OCI-LY1 (cell line): Measurements from ENCODE around the gene FGF16.

Experiments used
- H2AFZ ChIP-seq: fragments of 200-600 bp; sonication (generic), shearing (Covaris generic); 2 replicates; pipeline ENCODE4 v1.6.0; 2014; ENCODE audit warnings: antibody characterized with exemption, mild to moderate bottlenecking, low read length
- H3F3A ChIP-seq: fragments of 200-600 bp; sonication (generic), shearing (Covaris generic); 2 replicates; pipeline ENCODE4 v1.6.0; 2014; ENCODE audit warnings: mild to moderate bottlenecking, antibody characterized with exemption, low read length, moderate library complexity; ENCODE audit not compliant: insufficient read depth
- H3K27ac ChIP-seq: fragments of 200-600 bp; sonication (generic); 2 replicates; pipeline ENCODE4 v1.5.1; 2014; ENCODE audit warnings: low read length, mixed run types, mild to moderate bottlenecking, low read depth; ENCODE audit not compliant: poor library complexity, severe bottlenecking
- H3K27me3 ChIP-seq: fragments of 200-600 bp; sonication (generic); 2 replicates; pipeline ENCODE4 v1.6.0; 2014; ENCODE audit warnings: antibody characterized with exemption, mild to moderate bottlenecking, low read length, moderate library complexity; ENCODE audit not compliant: insufficient read depth
- H3K36me3 ChIP-seq: fragments of 200-600 bp; sonication (generic); 2 replicates; pipeline ENCODE4 v1.6.1; 2014; ENCODE audit warnings: mild to moderate bottlenecking, antibody characterized with exemption, low read length, moderate library complexity, mixed read lengths; ENCODE audit not compliant: insufficient read depth
- H3K4me1 ChIP-seq: fragments of 200-600 bp; sonication (generic); 2 replicates; pipeline ENCODE4 v1.5.1; 2014; ENCODE audit warnings: mild to moderate bottlenecking, low read length, moderate library complexity; ENCODE audit not compliant: insufficient read depth, severe bottlenecking
- H3K4me2 ChIP-seq: fragments of 200-600 bp; sonication (generic), shearing (Covaris generic); 2 replicates; pipeline ENCODE4 v1.6.1; 2014; ENCODE audit warnings: low read length
- H3K4me3 ChIP-seq: fragments of 200-600 bp; sonication (generic); 2 replicates; pipeline ENCODE4 v1.5.1; 2014; ENCODE audit warnings: low read length, low read depth, mild to moderate bottlenecking, mixed read lengths; ENCODE audit not compliant: poor library complexity, severe bottlenecking
- H3K79me2 ChIP-seq: fragments of 200-600 bp; shearing (Covaris generic); 2 replicates; pipeline ENCODE4 v1.6.1; 2016; ENCODE audit warnings: mixed run types, low read length, mixed read lengths; ENCODE audit not compliant: insufficient read depth
- H3K9ac ChIP-seq: fragments of 200-600 bp; sonication (generic), shearing (Covaris generic); 2 replicates; pipeline ENCODE4 v1.6.1; 2014; ENCODE audit warnings: mild to moderate bottlenecking, low read length, mixed read lengths
- H3K9me2 ChIP-seq: fragments of 200-600 bp; sonication (generic), shearing (Covaris generic); 2 replicates; pipeline ENCODE4 v1.6.1; 2014; ENCODE audit warnings: low read depth, mild to moderate bottlenecking, low read length, mixed read lengths
- H3K9me3 ChIP-seq: fragments of 200-600 bp; shearing (Covaris generic); 2 replicates; pipeline ENCODE4 v1.6.1; 2014; ENCODE audit warnings: low read length, mixed read lengths
- H4K20me1 ChIP-seq: fragments of 200-600 bp; sonication (generic), shearing (Covaris generic); 2 replicates; pipeline ENCODE4 v1.6.0; 2016; ENCODE audit warnings: mild to moderate bottlenecking, low read length; ENCODE audit not compliant: insufficient read depth
- EZH2 ChIP-seq: fragments of 200-600 bp; sonication (generic), shearing (Covaris generic); IDR thresholded peaks from 2 replicates; pipeline ENCODE4 v1.8.0; 2017; ENCODE audit warnings: borderline replicate concordance, mixed run types, mild to moderate bottlenecking, antibody characterized with exemption, low read length, moderate library complexity, mixed read lengths
- TF ChIP-seq, protein P1 (sequence below): fragments of 200-600 bp; sonication (generic), shearing (Covaris generic); IDR thresholded peaks from 2 replicates; pipeline ENCODE4 v1.5.1; 2017; ENCODE audit warnings: mild to moderate bottlenecking, antibody characterized with exemption, low read length, moderate library complexity, mixed read lengths

FGF16 gene

DNA sequence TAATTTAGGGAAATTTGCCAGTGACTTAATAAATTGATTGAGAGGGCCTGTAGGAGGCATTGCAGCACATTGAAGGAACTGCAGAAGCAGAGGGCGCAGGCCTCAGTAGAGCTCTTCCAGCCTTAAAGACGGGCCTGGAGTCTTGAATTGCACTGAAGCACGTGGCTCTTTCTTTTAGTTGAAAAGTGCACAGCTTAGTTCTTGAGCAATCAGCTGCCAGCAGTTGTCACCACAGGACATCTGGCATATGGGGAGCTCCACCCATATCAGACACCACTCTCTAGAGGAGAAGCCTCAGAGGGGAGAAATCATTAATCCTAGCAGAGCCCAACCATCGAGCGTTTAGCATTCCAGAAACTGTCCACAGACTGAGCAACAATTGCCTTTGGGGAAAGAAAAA lies 16.0 kb upstream of the FGF16 start:
- Histone ChIP-seq H3K4me1 (no peaks in the 10 kb centered on the region), H3K79me2 (no peaks in the 10 kb centered on the region), H3K9me2 (no peaks in the 10 kb centered on the region), H3K9ac (no peak overlapping the region), H3K36me3 (no peaks in the 10 kb centered on the region), H2AFZ (no peak overlapping the region), H3K4me2 (no peak overlapping the region), H4K20me1 (no peaks in the 10 kb centered on the region), H3K27me3 (no peaks in the 10 kb centered on the region), H3F3A (no peaks in the 10 kb centered on the region), H3K4me3 (no peak overlapping the region), H3K9me3 (no peaks in the 10 kb centered on the region), H3K27ac (no peak overlapping the region)
- no peak for TF ChIP-seq EZH2
- TF ChIP-seq, protein P1, sequence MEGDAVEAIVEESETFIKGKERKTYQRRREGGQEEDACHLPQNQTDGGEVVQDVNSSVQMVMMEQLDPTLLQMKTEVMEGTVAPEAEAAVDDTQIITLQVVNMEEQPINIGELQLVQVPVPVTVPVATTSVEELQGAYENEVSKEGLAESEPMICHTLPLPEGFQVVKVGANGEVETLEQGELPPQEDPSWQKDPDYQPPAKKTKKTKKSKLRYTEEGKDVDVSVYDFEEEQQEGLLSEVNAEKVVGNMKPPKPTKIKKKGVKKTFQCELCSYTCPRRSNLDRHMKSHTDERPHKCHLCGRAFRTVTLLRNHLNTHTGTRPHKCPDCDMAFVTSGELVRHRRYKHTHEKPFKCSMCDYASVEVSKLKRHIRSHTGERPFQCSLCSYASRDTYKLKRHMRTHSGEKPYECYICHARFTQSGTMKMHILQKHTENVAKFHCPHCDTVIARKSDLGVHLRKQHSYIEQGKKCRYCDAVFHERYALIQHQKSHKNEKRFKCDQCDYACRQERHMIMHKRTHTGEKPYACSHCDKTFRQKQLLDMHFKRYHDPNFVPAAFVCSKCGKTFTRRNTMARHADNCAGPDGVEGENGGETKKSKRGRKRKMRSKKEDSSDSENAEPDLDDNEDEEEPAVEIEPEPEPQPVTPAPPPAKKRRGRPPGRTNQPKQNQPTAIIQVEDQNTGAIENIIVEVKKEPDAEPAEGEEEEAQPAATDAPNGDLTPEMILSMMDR, result no peak

DNA sequence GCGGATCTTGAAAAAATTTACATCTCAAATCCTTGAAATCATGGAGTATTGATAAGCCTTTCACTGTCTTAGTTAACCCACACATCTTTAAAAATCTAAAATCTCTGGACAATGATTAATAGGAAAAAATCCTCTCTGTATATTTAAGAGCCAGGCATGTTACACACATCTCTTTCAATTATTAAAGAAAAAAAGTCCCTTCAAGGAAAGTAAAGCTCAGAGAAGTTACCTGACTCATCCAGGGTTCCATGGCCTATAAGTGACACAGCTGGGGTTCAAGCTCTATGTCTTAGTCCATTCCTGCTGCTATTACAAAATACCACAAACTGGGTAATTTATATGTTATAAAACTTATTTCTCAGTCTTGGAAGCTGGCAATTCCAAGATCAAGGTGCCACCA lies 14.2 kb upstream of the FGF16 start:
- Histone ChIP-seq H3F3A (no peaks in the 10 kb centered on the region), H3K4me1 (no peaks in the 10 kb centered on the region), H3K4me2 (no peak overlapping the region), H4K20me1 (no peaks in the 10 kb centered on the region), H3K4me3 (no peak overlapping the region), H3K36me3 (no peaks in the 10 kb centered on the region), H3K27ac (no peak overlapping the region), H3K9me2 (no peaks in the 10 kb centered on the region), H3K9me3 (no peaks in the 10 kb centered on the region), H3K79me2 (no peaks in the 10 kb centered on the region), H3K27me3 (no peaks in the 10 kb centered on the region), H3K9ac (no peak overlapping the region), H2AFZ (no peak overlapping the region)
- no peak for TF ChIP-seq EZH2
- TF ChIP-seq, protein P1, result no peak

DNA sequence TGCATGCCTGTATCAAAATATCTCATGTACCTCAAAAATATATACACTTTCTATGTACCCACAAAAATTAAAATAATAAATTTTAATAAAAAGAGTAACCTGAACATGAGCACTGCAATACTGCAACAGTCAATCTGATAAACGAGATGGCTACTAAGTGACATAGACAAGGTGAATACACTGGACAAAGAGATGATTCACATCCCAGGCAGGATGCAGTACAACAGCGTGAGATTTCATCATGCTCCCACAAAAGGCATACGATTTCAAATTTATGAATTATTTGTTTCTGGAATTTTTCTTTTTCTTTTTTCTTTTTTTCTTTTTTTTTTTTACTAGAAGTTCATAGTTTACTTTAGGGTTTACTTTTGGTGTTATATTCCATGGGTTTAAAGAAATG lies 12.2 kb upstream of the FGF16 start:
- Histone ChIP-seq H3K27me3 (no peaks in the 10 kb centered on the region), H2AFZ (no peak overlapping the region), H3K9me3 (no peaks in the 10 kb centered on the region), H4K20me1 (no peaks in the 10 kb centered on the region), H3K79me2 (no peaks in the 10 kb centered on the region), H3K4me3 (no peak overlapping the region), H3F3A (no peaks in the 10 kb centered on the region), H3K27ac (no peak overlapping the region), H3K9ac (no peak overlapping the region), H3K36me3 (no peaks in the 10 kb centered on the region), H3K4me1 (no peaks in the 10 kb centered on the region), H3K4me2 (no peak overlapping the region), H3K9me2 (no peaks in the 10 kb centered on the region)
- TF ChIP-seq, protein P1, result no peak
- no peak for TF ChIP-seq EZH2
